Erythroblast (primary cell): ENCODE data around the gene C2orf92.

Source experiments
- DNase-seq, 2 experiments: peaks; one replicate each; lab custom pipeline; 2025; lab: John Stamatoyannopoulos, UW
- GATA1 ChIP-seq: IDR thresholded peaks from 2 replicates; pipeline ENCODE4 v1.6.1; 2011; ENCODE audit warnings: low read depth, mild to moderate bottlenecking, control low read depth, low read length, moderate library complexity
- POLR2A ChIP-seq: IDR thresholded peaks from 2 replicates; pipeline ENCODE4 v1.6.1; 2011; ENCODE audit warnings: mild to moderate bottlenecking, low read length

C2orf92 gene

GRCh38 chr2:97656129-97656755, 13.3 kb upstream of the C2orf92 start:
- no peak for TF ChIP-seq GATA1
- TF ChIP-seq POLR2A: no peak
- no peak for DNase-seq

GRCh38 chr2:97656905-97657587, 12.5 kb upstream of the C2orf92 start:
- TF ChIP-seq GATA1 (no peak), POLR2A (no peak)
- DNase-seq: no peak

- no peak for TF ChIP-seq GATA1
- no peak for TF ChIP-seq POLR2A
- no peak for DNase-seq
Measured at GRCh38 chr2:97657986-97658690, 11.4 kb upstream of the C2orf92 start.

- TF ChIP-seq GATA1: no peak
- no peak for TF ChIP-seq POLR2A
- DNase-seq: peak; percentile 21 to 25
Measured at GRCh38 chr2:97658691-97659157, 10.8 kb upstream of the C2orf92 start.

GRCh38 chr2:97659256-97660043, 10.1 kb upstream of the C2orf92 start:
- DNase-seq: no peak
- TF ChIP-seq GATA1 (no peak), POLR2A (no peak)

- no peak for TF ChIP-seq POLR2A
- TF ChIP-seq GATA1: no peak
- no peak for DNase-seq
Measured at GRCh38 chr2:97660044-97660774, 9.3 kb upstream of the C2orf92 start.

- TF ChIP-seq POLR2A (no peak), GATA1 (no peak)
- no peak for DNase-seq
Measured at GRCh38 chr2:97660775-97661389, 8.6 kb upstream of the C2orf92 start.

- TF ChIP-seq POLR2A (no peak), GATA1 (no peak)
- no peak for DNase-seq
Measured at GRCh38 chr2:97661927-97662326, 7.6 kb upstream of the C2orf92 start.

- no peak for DNase-seq
- no peak for TF ChIP-seq GATA1
- no peak for TF ChIP-seq POLR2A
Measured at GRCh38 chr2:97662386-97662894, 7.1 kb upstream of the C2orf92 start.

GRCh38 chr2:97662895-97663625, 6.5 kb upstream of the C2orf92 start:
- no peak for TF ChIP-seq GATA1
- TF ChIP-seq POLR2A: no peak
- DNase-seq: peak; percentile 80 to 83

- no peak for DNase-seq
- TF ChIP-seq GATA1 (no peak), POLR2A (no peak)
Measured at GRCh38 chr2:97663626-97663961, 5.9 kb upstream of the C2orf92 start.
